ENCODE results near the gene TMEM37. TPM values are rescaled to one million over a fixed set of nuclear protein-coding genes. Genes with fewer than 3 reads are reported as not detected.

TMEM37 gene
- total RNA-seq, result 0.37 and 0.51 TPM in 2 replicates

GRCh38 chr2:119431155-119431975 lies at the start of gene TMEM37:
TSS of gene TMEM37 (plus strand) at chr2:119431854. CDS start at chr2:119431904, 50 bp downstream.
- Mint-ChIP-seq H3K36me3 (ENCODE audit: low read depth) (no peaks in the 10 kb centered on the region), H3K27ac (peak within 1 kb of the TSS; percentile 42), H3K27me3 (peaks cover 47% of the 10 kb centered on the region), H3K4me1 (peaks cover 19% of the 10 kb centered on the region), H3K9me3 (no peaks in the 10 kb centered on the region), H3K4me3 (peak within 1 kb of the TSS; percentile 77)
- POLR2A ChIA-PET, result interaction anchor here (1.1 to 1.7 kb wide), 2 partner anchors 15 to 65 kb away, joined by 7 to 9 read pairs; partner anchors contain the start of genes C2orf76 and DBI
- DNase-seq (peak; percentile 55), ATAC-seq (ENCODE audit: low read depth) (peak; percentile 79)
- no peak for TF ChIP-seq CTCF (IDR thresholded peaks at IDR 0.05)
- CTCF ChIA-PET, result interaction anchor here (1.2 kb wide), 1 partner anchor 22 kb away, joined by 3 read pairs; no protein-coding TSS in a partner anchor
- intact Hi-C loops (cut with micrococcal nuclease), result loop anchor here (1.0 to 5.0 kb wide), 5 partner anchors 24 to 1614 kb away; partner anchors contain the start of genes C2orf76, DBI, EPB41L5 and TMEM177

- Mint-ChIP-seq H3K27me3 (peaks cover 5% of the 10 kb centered on the region), H3K4me1 (peaks cover 7% of the 10 kb centered on the region), H3K36me3 (ENCODE audit: low read depth) (no peaks in the 10 kb centered on the region), H3K27ac (no peak overlapping the region), H3K9me3 (no peaks in the 10 kb centered on the region), H3K4me3 (no peak overlapping the region)
- ChIA-PET POLR2A (no interaction called here), CTCF (no interaction called here)
- intact Hi-C loops (cut with micrococcal nuclease), result no loop called here
- TF ChIP-seq CTCF (IDR thresholded peaks at IDR 0.05), result no peak
- DNase-seq, result no peak
- no peak for ATAC-seq (ENCODE audit: low read depth)
Observed at GRCh38 chr2:119383410-119384140, 48.1 kb upstream of the TMEM37 start.

DNA sequence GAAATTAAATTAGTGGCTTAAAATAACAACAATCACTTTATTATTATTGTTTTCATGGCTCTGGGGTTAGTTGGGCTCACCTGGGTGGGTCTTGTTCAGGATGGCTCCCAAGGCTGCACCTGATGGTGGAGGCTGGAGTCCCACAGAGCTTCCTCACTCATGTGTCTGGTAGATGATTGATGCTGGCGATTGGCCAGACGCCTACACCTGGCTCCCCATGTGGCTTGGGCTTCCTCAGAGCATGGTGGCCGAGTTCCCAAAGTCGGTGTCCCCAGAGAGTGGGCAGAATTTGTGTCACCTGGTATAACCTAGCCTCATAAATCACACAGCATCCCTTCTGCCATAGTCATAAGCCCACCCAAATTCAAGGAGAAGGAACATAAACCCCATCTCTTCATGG lies 46.7 kb upstream of the TMEM37 start:
- ChIA-PET POLR2A (no interaction called here), CTCF (no interaction called here)
- ATAC-seq (ENCODE audit: low read depth), result no peak
- H3K4me1 Mint-ChIP-seq, result peaks cover 7% of the 10 kb centered on the region
- TF ChIP-seq CTCF (IDR thresholded peaks at IDR 0.05), result no peak
- no peak overlapping the region for H3K27ac Mint-ChIP-seq
- no peaks in the 10 kb centered on the region for H3K36me3 Mint-ChIP-seq (ENCODE audit: low read depth)
- H3K4me3 Mint-ChIP-seq, result no peak overlapping the region
- intact Hi-C loops (cut with micrococcal nuclease), result no loop called here
- peaks cover 5% of the 10 kb centered on the region for H3K27me3 Mint-ChIP-seq
- no peak for DNase-seq
- H3K9me3 Mint-ChIP-seq, result no peaks in the 10 kb centered on the region

- peaks cover 5% of the 10 kb centered on the region for H3K27me3 Mint-ChIP-seq
Observed at GRCh38 chr2:119385466-119385865, 46.2 kb upstream of the TMEM37 start.

More at GRCh38 chr2:119385466-119385865, 46.2 kb upstream of the TMEM37 start:
- intact Hi-C loops (cut with micrococcal nuclease), result no loop called here
- ChIA-PET CTCF (no interaction called here), POLR2A (no interaction called here)
- Mint-ChIP-seq H3K36me3 (ENCODE audit: low read depth) (no peaks in the 10 kb centered on the region), H3K9me3 (no peaks in the 10 kb centered on the region), H3K27ac (no peak overlapping the region), H3K4me3 (no peak overlapping the region), H3K4me1 (peaks cover 7% of the 10 kb centered on the region)
- no peak for ATAC-seq (ENCODE audit: low read depth)
- DNase-seq, result no peak
- TF ChIP-seq CTCF (IDR thresholded peaks at IDR 0.05), result no peak

Measured in activated B cell treated with CpG ODN at 0.5 μM for 24 hours (primary cell).